NCI-H774 (cell line): ENCODE data around the gene NT5M.

ENCODE experiments used
- DNase-seq: peaks from one replicate; lab custom pipeline; 2025; lab: John Stamatoyannopoulos, UW

Gene NT5M

GRCh38 chr17:17343896-17344506 lies 40.8 kb downstream of the NT5M start:
- DNase-seq: no peak

- DNase-seq: no peak
Observed at GRCh38 chr17:17344507-17345293, 41.5 kb downstream of the NT5M start.

- DNase-seq: no peak
Observed at GRCh38 chr17:17345294-17345597, 42.1 kb downstream of the NT5M start.

GRCh38 chr17:17345686-17346427 lies 42.7 kb downstream of the NT5M start:
- DNase-seq: no peak

GRCh38 chr17:17346428-17347233 lies 43.5 kb downstream of the NT5M start:
- no peak for DNase-seq

- DNase-seq: no peak
Observed at GRCh38 chr17:17347234-17347955, 44.2 kb downstream of the NT5M start.

- no peak for DNase-seq
Observed at GRCh38 chr17:17347956-17348871, 45.0 kb downstream of the NT5M start.

- no peak for DNase-seq
Observed at GRCh38 chr17:17348872-17349723, 45.9 kb downstream of the NT5M start.

- DNase-seq: no peak
Observed at GRCh38 chr17:17349724-17350106, 46.5 kb downstream of the NT5M start.

GRCh38 chr17:17350491-17351355 lies 47.5 kb downstream of the NT5M start:
- no peak for DNase-seq

GRCh38 chr17:17351356-17351891 lies 48.3 kb downstream of the NT5M start:
- DNase-seq: no peak

- no peak for DNase-seq
Observed at GRCh38 chr17:17351901-17352781, 49.0 kb downstream of the NT5M start.

GRCh38 chr17:17352836-17353624 lies 49.9 kb downstream of the NT5M start:
- DNase-seq: no peak

- no peak for DNase-seq
Observed at GRCh38 chr17:17353625-17354484, 50.7 kb downstream of the NT5M start.

GRCh38 chr17:17354560-17355349 lies 51.6 kb downstream of the NT5M start:
- no peak for DNase-seq
